Peyer's patch (tissue), 4 donors: ENCODE results near the gene SH3TC2.

ENCODE experiments used
- CTCF ChIP-seq, 6 experiments: fragments of 450-650 bp in 4 of 6; fragments of 200-600 bp in 2 of 6; sonication (generic) in 1 of 6; IDR thresholded peaks; one replicate each; pipeline ENCODE4 v1.5.1; 2017 to 2019; ENCODE audit warnings: antibody characterized with exemption in 6 of 6, mild to moderate bottlenecking in 3 of 6, moderate library complexity in 1 of 6
- POLR2A ChIP-seq, 2 donors: fragments of 450-650 bp; IDR thresholded peaks; one replicate each; pipeline ENCODE4 v1.5.1; 2017; ENCODE audit warnings: antibody characterized with exemption in 2 of 2, mild to moderate bottlenecking in 2 of 2, moderate library complexity in 2 of 2

DNA sequence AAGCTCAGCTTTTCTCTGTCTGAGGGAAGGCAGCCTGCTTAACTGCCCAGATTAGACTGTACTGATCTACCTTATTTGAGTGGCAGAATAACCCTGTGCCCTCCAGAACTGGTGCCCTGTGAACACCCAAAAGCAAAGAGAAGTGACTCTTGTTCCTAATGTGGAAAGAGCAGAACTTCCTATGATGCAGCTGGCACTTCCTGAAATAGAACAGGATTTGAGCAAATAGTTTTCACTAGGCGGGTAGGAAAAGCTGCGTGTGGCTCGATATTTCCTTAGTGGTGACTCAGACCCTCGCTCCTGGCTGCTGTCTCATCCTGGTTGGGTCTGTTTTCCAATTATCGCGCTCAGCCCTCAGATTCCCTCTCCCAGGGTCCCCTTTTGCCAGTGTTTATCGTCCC is 89.9 kb downstream of the SH3TC2 start:
- TF ChIP-seq CTCF (IDR thresholded peaks at IDR 0.05): no peak
- no peak for TF ChIP-seq POLR2A (IDR thresholded peaks at IDR 0.05)
